ENCODE results near the gene CDH4.
"Not testable (repeated sequence)": the region's sequence is repeated elsewhere in the genome, so short reads cannot be mapped to it uniquely, and the experiment has no call there.

The CDH4 gene

GRCh38 chr20:61253264-61253639 lies 1.2 kb downstream of the CDH4 start:
- DNase-seq (ENCODE audit: extremely low read depth in 1 of 2, low read depth in 1 of 2): no peak

- DNase-seq (ENCODE audit: extremely low read depth in 1 of 2, low read depth in 1 of 2): no peak
Observed at GRCh38 chr20:61253640-61254511, 1.8 kb downstream of the CDH4 start.

GRCh38 chr20:61254881-61255626 lies 3.0 kb downstream of the CDH4 start:
- DNase-seq (ENCODE audit: extremely low read depth in 1 of 2, low read depth in 1 of 2): no peak

- no peak for DNase-seq (ENCODE audit: extremely low read depth in 1 of 2, low read depth in 1 of 2)
Observed at GRCh38 chr20:61256365-61256764, 4.3 kb downstream of the CDH4 start.

- no peak for DNase-seq (ENCODE audit: extremely low read depth in 1 of 2, low read depth in 1 of 2)
Observed at GRCh38 chr20:61256824-61257223, 4.8 kb downstream of the CDH4 start.

GRCh38 chr20:61257611-61258010 lies 5.5 kb downstream of the CDH4 start:
- no peak for DNase-seq (ENCODE audit: extremely low read depth in 1 of 2, low read depth in 1 of 2)

- no peak for DNase-seq (ENCODE audit: extremely low read depth in 1 of 2, low read depth in 1 of 2)
Observed at GRCh38 chr20:61259741-61260140, 7.7 kb downstream of the CDH4 start.

- DNase-seq (ENCODE audit: extremely low read depth in 1 of 2, low read depth in 1 of 2): no peak
Observed at GRCh38 chr20:61260905-61261304, 8.8 kb downstream of the CDH4 start.

- no peak for DNase-seq (ENCODE audit: extremely low read depth in 1 of 2, low read depth in 1 of 2)
Observed at GRCh38 chr20:61262036-61262435, 10.0 kb downstream of the CDH4 start.

- DNase-seq (ENCODE audit: extremely low read depth in 1 of 2, low read depth in 1 of 2): no peak
Observed at GRCh38 chr20:61262514-61262913, 10.5 kb downstream of the CDH4 start.

- DNase-seq (ENCODE audit: extremely low read depth in 1 of 2, low read depth in 1 of 2): peak in 1 of 2 donors; percentile 11
Observed at GRCh38 chr20:61263084-61263695, 11.1 kb downstream of the CDH4 start.

- DNase-seq (ENCODE audit: extremely low read depth in 1 of 2, low read depth in 1 of 2): no peak
Observed at GRCh38 chr20:61263938-61264337, 11.9 kb downstream of the CDH4 start.

GRCh38 chr20:61267241-61267640 lies 15.2 kb downstream of the CDH4 start:
- DNase-seq (ENCODE audit: extremely low read depth in 1 of 2, low read depth in 1 of 2): no peak

- no peak for DNase-seq (ENCODE audit: extremely low read depth in 1 of 2, low read depth in 1 of 2)
Observed at GRCh38 chr20:61268024-61268423, 16.0 kb downstream of the CDH4 start.

GRCh38 chr20:61271312-61272231 lies 19.5 kb downstream of the CDH4 start:
- DNase-seq (ENCODE audit: extremely low read depth in 1 of 2, low read depth in 1 of 2): no peak

- DNase-seq (ENCODE audit: extremely low read depth in 1 of 2, low read depth in 1 of 2): not testable (repeated sequence)
Observed at GRCh38 chr20:61273024-61273423, 21.0 kb downstream of the CDH4 start.

GRCh38 chr20:61273666-61274065 lies 21.6 kb downstream of the CDH4 start:
- DNase-seq (ENCODE audit: extremely low read depth in 1 of 2, low read depth in 1 of 2): not testable (repeated sequence)

- DNase-seq (ENCODE audit: extremely low read depth in 1 of 2, low read depth in 1 of 2): no peak
Observed at GRCh38 chr20:61274326-61274725, 22.3 kb downstream of the CDH4 start.

GRCh38 chr20:61278296-61278695 lies 26.2 kb downstream of the CDH4 start:
- DNase-seq (ENCODE audit: extremely low read depth in 1 of 2, low read depth in 1 of 2): no peak

GRCh38 chr20:61279621-61280150 lies 27.6 kb downstream of the CDH4 start:
- no peak for DNase-seq (ENCODE audit: extremely low read depth in 1 of 2, low read depth in 1 of 2)

Measured in activated CD8-positive, alpha-beta memory T cell treated with anti-CD3 and anti-CD28 coated beads for 1 hour (primary cell).